K562 (cell line): ENCODE measurements around the gene GOLGA5. TPM values are rescaled to one million over a fixed set of nuclear protein-coding genes. Genes with fewer than 3 reads are reported as not detected.

Source experiments
- ATAC-seq: fragments of 200-7000 bp; cut with Tn5 transposase; 3 replicates; pipeline ENCODE4 v1.9.1; 2020; ENCODE audit warnings: moderate library complexity
- BruUV-seq: library from RNA; stranded (reverse); fragments of 400-500 nt; replicated peaks from 2 replicates; lab custom pipeline; 2021; lab: Mats Ljungman, UMichigan
- CTCF ChIA-PET: fragments of 300-600 bp; formaldehyde crosslinking; extraction: SDS; loops from one replicate; lab custom pipeline; 2021; ENCODE audit warnings: low intra/inter-chr PET ratio; lab: Yijun Ruan, JAX
- POLR2A ChIA-PET: fragments of 300-600, 350-650 bp; sonication (Branson Sonifier 250); formaldehyde crosslinking; extraction: SDS; loops from one replicate; lab custom pipeline; 2021; ENCODE audit warnings: antibody characterized with exemption, inconsistent platforms; lab: Yijun Ruan, JAX
- DNase-seq, 4 experiments: peaks; one replicate each; pipeline versions ENCODE4 v3.0.0 to v3.0.0-alpha.2; 2011 to 2018; ENCODE audit warnings: low spot score in 3 of 4, mixed read lengths in 3 of 4; ENCODE audit errors: extremely low read depth in 1 of 4
- FAIRE-seq: peaks from 2 replicates; lab custom pipeline; 2011; peaks lifted over from hg19 to GRCh38; lab: Jason Lieb, UNC
- H2AFZ ChIP-seq: 2 replicates; pipeline ENCODE4 v1.6.0; 2011; ENCODE audit warnings: low read depth, low read length, control low read depth, inconsistent platforms
- H3K27ac ChIP-seq: fragments of 200-600 bp; 3 replicates; pipeline ENCODE4 v1.8.0; 2011; ENCODE audit warnings: low read depth, mild to moderate bottlenecking, control low read depth, inconsistent platforms, low read length, moderate library complexity, mixed read lengths; ENCODE audit errors: extremely low read depth
- H3K27me3 ChIP-seq, 2 experiments: fragments of 300-600 bp in 1 of 2; 2 replicates in 1 of 2; 3 replicates in 1 of 2; pipeline versions ENCODE4 v1.6.0 to v1.8.0; 2011; ENCODE audit warnings: inconsistent platforms in 2 of 2, low read length in 2 of 2, mild to moderate bottlenecking in 1 of 2, mixed read lengths in 1 of 2, moderate library complexity in 1 of 2; ENCODE audit not compliant: control insufficient read depth in 2 of 2, insufficient read depth in 2 of 2
- H3K36me3 ChIP-seq: fragments of 300-600 bp; 3 replicates; pipeline ENCODE4 v1.8.0; 2011; ENCODE audit warnings: mild to moderate bottlenecking, low read length, inconsistent platforms; ENCODE audit not compliant: control insufficient read depth, insufficient read depth
- H3K4me1 ChIP-seq, 2 experiments: fragments of 200-600 bp in 1 of 2; replicated peaks in 1 of 2; 2 replicates in 1 of 2; 3 replicates in 1 of 2; pipeline versions ENCODE4 v1.5.1 to v1.8.0; 2011; ENCODE audit warnings: inconsistent platforms in 2 of 2, low read length in 2 of 2, mild to moderate bottlenecking in 1 of 2, mixed read lengths in 1 of 2, moderate library complexity in 1 of 2; ENCODE audit not compliant: control insufficient read depth in 2 of 2, insufficient read depth in 2 of 2
- H3K4me2 ChIP-seq: 2 replicates; pipeline ENCODE4 v1.6.1; 2011; ENCODE audit warnings: low read length, control low read depth, inconsistent platforms, mixed read lengths; ENCODE audit not compliant: insufficient read depth
- H3K4me3 ChIP-seq: fragments of 200-600 bp; sonication (generic), shearing (Covaris generic); 2 replicates; pipeline ENCODE4 v1.5.1; 2016; ENCODE audit warnings: control low read depth, inconsistent platforms
- H3K79me2 ChIP-seq: fragments of 200-600 bp; 3 replicates; pipeline ENCODE4 v1.8.0; 2011; ENCODE audit warnings: low read length, inconsistent platforms; ENCODE audit not compliant: control insufficient read depth, insufficient read depth
- H3K9ac ChIP-seq, 2 experiments: 2 replicates each; pipeline versions ENCODE4 v1.6.0 to v1.6.1; 2011; ENCODE audit warnings: low read depth in 2 of 2, low read length in 2 of 2, control low read depth in 1 of 2, inconsistent platforms in 1 of 2, mild to moderate bottlenecking in 1 of 2, mixed read lengths in 1 of 2; ENCODE audit not compliant: insufficient read depth in 1 of 2
- H3K9me1 ChIP-seq: one replicate; pipeline ENCODE4 v1.6.0; 2011; ENCODE audit warnings: inconsistent platforms, mild to moderate bottlenecking, low read length, moderate library complexity; ENCODE audit not compliant: control insufficient read depth, insufficient read depth
- H3K9me3 ChIP-seq: replicated peaks from 2 replicates; pipeline ENCODE4 v1.5.1; 2011; ENCODE audit warnings: low read depth, low read length, inconsistent platforms; ENCODE audit not compliant: control insufficient read depth, insufficient read depth
- H4K20me1 ChIP-seq: replicated peaks from 2 replicates; pipeline ENCODE4 v1.6.1; 2011; ENCODE audit warnings: low read length, inconsistent platforms, mixed read lengths; ENCODE audit not compliant: control insufficient read depth, insufficient read depth
- ADNP ChIP-seq: fragments of 200-800 bp; sonication (Bioruptor generic); IDR thresholded peaks from 2 replicates; pipeline ENCODE4 v1.6.1; 2016; ENCODE audit warnings: missing genetic modification characterization, missing compliant biosample characterization
- CBX5 ChIP-seq: IDR thresholded peaks from 2 replicates; pipeline ENCODE4 v1.6.1; 2014; ENCODE audit warnings: low read depth, borderline replicate concordance
- DNMT1 ChIP-seq: fragments of 450-650 bp; IDR thresholded peaks from 2 replicates; pipeline ENCODE4 v1.6.1; 2016; ENCODE audit warnings: antibody characterized with exemption, mild to moderate bottlenecking
- EP300 ChIP-seq: IDR thresholded peaks from 2 replicates; pipeline ENCODE4 v1.6.1; 2012; ENCODE audit warnings: low read length, improper control_type of control experiment
- GTF2A2 ChIP-seq: IDR thresholded peaks from 2 replicates; pipeline ENCODE4 v1.6.1; 2016; ENCODE audit warnings: mild to moderate bottlenecking, missing genetic modification characterization, missing compliant biosample characterization
- HCFC1 ChIP-seq: IDR thresholded peaks from 2 replicates; pipeline ENCODE4 v1.6.1; 2012; ENCODE audit warnings: low read depth, low read length, improper control_type of control experiment
- IRF2 ChIP-seq: sonication (generic); formaldehyde crosslinking; IDR thresholded peaks from 2 replicates; pipeline ENCODE4 v1.8.1; 2022; ENCODE audit warnings: mild to moderate bottlenecking, missing genetic modification reagents
- NCOA1 ChIP-seq: fragments of 450-650 bp; IDR thresholded peaks from 2 replicates; pipeline ENCODE4 v1.6.1; 2016; ENCODE audit warnings: low read depth
- PRMT5 ChIP-seq: sonication (generic); formaldehyde crosslinking; IDR thresholded peaks from 2 replicates; pipeline ENCODE4 v1.5.0; 2020; ENCODE audit warnings: missing genetic modification reagents
- RBFOX2 ChIP-seq: fragments of 200-400 bp; formaldehyde crosslinking; IDR thresholded peaks from 2 replicates; pipeline ENCODE4 v1.6.1; 2017; ENCODE audit warnings: low read depth, mild to moderate bottlenecking, low read length, moderate library complexity
- SMARCC2 ChIP-seq: fragments of 450-650 bp; IDR thresholded peaks from 2 replicates; pipeline ENCODE4 v1.6.1; 2017; ENCODE audit warnings: antibody characterized with exemption, moderate library complexity, mild to moderate bottlenecking, low read depth
- SOX6 ChIP-seq: fragments of 450-650 bp; IDR thresholded peaks from 2 replicates; pipeline ENCODE4 v1.6.1; 2014; ENCODE audit warnings: mild to moderate bottlenecking
- SUPT5H ChIP-seq: fragments of 450-650 bp; IDR thresholded peaks from 2 replicates; pipeline ENCODE4 v1.6.1; 2016
- ZFP36 ChIP-seq: fragments of 150-350 bp; IDR thresholded peaks from 2 replicates; pipeline ENCODE4 v1.6.1; 2018; ENCODE audit warnings: low read length, low read depth; ENCODE audit not compliant: partially characterized antibody
- ZKSCAN3 ChIP-seq: fragments of 250-450 bp; sonication (Bioruptor Pico); IDR thresholded peaks from 2 replicates; pipeline ENCODE4 v1.4.0; 2020
- ZNF143 ChIP-seq: sonication (generic); formaldehyde crosslinking; IDR thresholded peaks from 2 replicates; pipeline ENCODE4 v1.9.0; 2022; ENCODE audit warnings: mild to moderate bottlenecking, missing genetic modification reagents
- ZNF165 ChIP-seq: fragments of 250-450 bp; sonication (Bioruptor Pico); IDR thresholded peaks from 2 replicates; pipeline ENCODE4 v1.4.0; 2020; ENCODE audit warnings: borderline replicate concordance
- ZNF217 ChIP-seq: sonication (generic); formaldehyde crosslinking; IDR thresholded peaks from 2 replicates; pipeline ENCODE4 v1.8.0; 2022; ENCODE audit warnings: mild to moderate bottlenecking, missing genetic modification reagents
- ZNF668 ChIP-seq: fragments of 250-450 bp; sonication (Bioruptor Pico); IDR thresholded peaks from 2 replicates; pipeline ENCODE4 v1.8.0; 2022; ENCODE audit warnings: mild to moderate bottlenecking, inconsistent platforms
- WGBS: fragments of 100-300 bp; shearing (Covaris generic); methylation state at CpG from one replicate; pipeline ENCODE4 v1.1.6; 2016; ENCODE audit warnings: low coverage, mixed read lengths; ENCODE audit not compliant: insufficient coverage; ENCODE audit errors: missing lambda C conversion rate; 5-methylcytosine and 5-hydroxymethylcytosine counted together
- in situ Hi-C: fragments of 300-500 bp; cut with MboI; formaldehyde crosslinking; loops from 4 replicates; pipeline ENCODE4 v1.15.0; 2018; ENCODE audit warnings: inconsistent platforms, mixed read lengths
- intact Hi-C: fragments of 100-400 bp; cut with micrococcal nuclease; formaldehyde crosslinking; loops from 2 replicates; pipeline ENCODE4 v1.14.2; 2022
- polyA plus RNA-seq, 8 experiments: library from polyadenylated mRNA; depleted of rRNA in 4 of 8; stranded (reverse) in 5 of 8; unstranded in 3 of 8; fragments of >200 nt; fragmentation: Nextera tagmentation in 2 of 8; fragmentation: Illumina TruSeq in 1 of 8; extraction: Ambion mirVana in 2 of 8; extraction: Trizol in 1 of 8; gene quantifications; 2 replicates each; pipeline versions ENCODE4 v1.2.1 to v1.2.3, GENCODE V29; 2011 to 2014; ENCODE audit warnings: inconsistent platforms in 1 of 8, missing spikeins in 1 of 8
- total RNA-seq, 7 experiments: library from RNA; depleted of rRNA in 6 of 7; stranded (reverse); fragments of >200 nt in 6 of 7; fragmentation: Illumina TruSeq in 2 of 7; extraction: Trizol in 2 of 7; gene quantifications; 2 replicates each; pipeline versions ENCODE4 v1.2.1 to v1.2.3, GENCODE V29; 2011 to 2021; ENCODE audit warnings: low replicate concordance in 1 of 7
- TF ChIP-seq, protein P1 (sequence below): fragments of 250-450 bp; sonication (Bioruptor Pico); IDR thresholded peaks from 2 replicates; pipeline ENCODE4 v1.6.1; 2021; ENCODE audit warnings: mild to moderate bottlenecking

GOLGA5 gene
- total and polyA plus RNA-seq, 9 of the 15 experiments (the other 6 are each of a cell fraction or from before 2014, with no cell fraction given) = 5.7 to 19.6 (median 12.7) TPM

DNA sequence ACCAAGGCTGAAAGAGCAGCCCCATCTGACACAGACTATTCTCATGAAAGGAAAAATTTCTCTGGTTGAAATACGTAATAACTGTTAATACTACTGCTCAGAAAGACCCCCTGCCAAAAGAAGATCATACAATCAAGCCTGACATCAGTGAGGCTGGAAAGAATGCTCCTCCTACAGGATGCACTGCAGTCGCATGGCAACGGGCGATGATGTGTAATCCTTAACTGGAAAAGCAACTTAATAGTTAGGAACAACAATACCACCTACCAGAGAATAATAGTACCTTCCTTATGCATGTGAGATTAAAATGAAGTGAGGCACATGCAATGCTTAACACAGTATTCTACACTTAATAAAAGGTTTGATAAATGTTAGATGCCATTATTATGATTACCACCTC lies 1.2 kb upstream of the GOLGA5 start:
- intact Hi-C loops = no loop called here
- no peak overlapping the region for H3K4me3 ChIP-seq
- peak overlapping the region; percentile 95 for H2AFZ ChIP-seq
- ATAC-seq = no peak
- no peak overlapping the region for H3K9ac ChIP-seq
- POLR2A ChIA-PET = no interaction called here
- H3K9me3 ChIP-seq = peaks cover 13% of the 10 kb centered on the region
- H3K27me3 ChIP-seq = no peaks in the 10 kb centered on the region
- FAIRE-seq = no peak
- DNase-seq = no peak
- peaks cover 7 to 8% of the 10 kb centered on the region in 2 experiments; a peak in 4 of 5 replicates for H3K4me1 ChIP-seq
- no peak for TF ChIP-seq PRMT5 (CRISPR knock-in tag)
- no peak for TF ChIP-seq DNMT1
- no peak for TF ChIP-seq SOX6
- TF ChIP-seq GTF2A2 (tag) = no peak
- no peak for TF ChIP-seq CBX5
- TF ChIP-seq ZFP36 = no peak
- TF ChIP-seq EP300 = no peak
- TF ChIP-seq, all 486 proteins: peak for 0
- no peaks in the 10 kb centered on the region for H3K9me1 ChIP-seq
- no peaks in the 10 kb centered on the region for H4K20me1 ChIP-seq
- peaks cover 8% of the 10 kb centered on the region; the same call in 2 of the 3 replicates for H3K36me3 ChIP-seq
- no TSS peak for BruUV-seq
- WGBS = 69% methylated on average over 4 of the region's 4 CpGs
- in situ Hi-C loops = no loop called here
- H3K79me2 ChIP-seq = peaks cover 25% of the 10 kb centered on the region
- H3K4me2 ChIP-seq = no peak overlapping the region
- H3K27ac ChIP-seq = no peak overlapping the region
- CTCF ChIA-PET = no interaction called here

DNA sequence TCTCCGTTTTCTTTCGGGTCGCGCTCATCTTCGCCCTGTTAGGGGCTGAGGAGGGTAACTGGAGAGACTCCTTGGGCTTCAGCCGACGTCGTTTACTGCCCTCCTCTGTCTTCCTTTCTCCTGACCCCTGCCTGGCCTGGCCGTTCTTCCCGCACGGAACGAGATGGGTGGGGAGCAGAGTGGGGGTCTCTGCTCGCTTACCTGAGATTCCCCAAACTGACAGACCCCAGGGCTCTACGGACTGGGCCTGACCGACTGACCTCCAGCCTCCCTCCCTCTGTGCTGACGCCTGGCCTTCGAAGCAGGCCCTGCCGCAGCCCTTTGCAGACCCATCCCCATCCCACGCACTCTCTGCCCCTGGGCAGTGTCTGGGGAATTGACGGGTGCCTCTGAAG lies 439 bp downstream of the GOLGA5 start:
- POLR2A ChIA-PET = no interaction called here
- Histone ChIP-seq H2AFZ (peak overlapping the region; percentile 68), H3K4me1 (peaks cover 7 to 8% of the 10 kb centered on the region in 2 experiments; a peak in 4 of 5 replicates), H3K27me3 (no peaks in the 10 kb centered on the region), H3K4me2 (peak overlapping the region; percentile 95), H3K27ac (peak overlapping the region; percentile 97), H3K4me3 (peak overlapping the region; percentile 74), H3K9me1 (no peaks in the 10 kb centered on the region), H3K36me3 (peaks cover 15% of the 10 kb centered on the region; the same call in 2 of the 3 replicates), H4K20me1 (no peaks in the 10 kb centered on the region), H3K9ac (peak overlapping the region; percentile 98 to 99), H3K9me3 (peaks cover 8% of the 10 kb centered on the region), H3K79me2 (peaks cover 28% of the 10 kb centered on the region)
- WGBS = 0% methylated on average over 9 of the region's 20 CpGs
- intact Hi-C loops (no loop called here), in situ Hi-C loops (no loop called here)
- BruUV-seq = no TSS peak
- FAIRE-seq = no peak
- peak; percentile 4 to 12 (median 10) for DNase-seq
- CTCF ChIA-PET = no interaction called here
- peak; percentile 59 for ATAC-seq
- TF ChIP-seq ZNF165 (CRISPR knock-in tag) (no peak), SUPT5H (0 out of 2 replicates have a peak, but pooled peaks have one; percentile 9), ZNF143 (CRISPR knock-in tag) (no peak), ZNF668 (no peak), ZNF217 (CRISPR knock-in tag) (no peak), IRF2 (no peak), NCOA1 (0 out of 2 replicates have a peak, but pooled peaks have one; percentile 7), ADNP (tag) (no peak), HCFC1 (no peak), ZKSCAN3 (no peak), RBFOX2 (peak; percentile 51), SMARCC2 (no peak)
- TF ChIP-seq, protein P1, sequence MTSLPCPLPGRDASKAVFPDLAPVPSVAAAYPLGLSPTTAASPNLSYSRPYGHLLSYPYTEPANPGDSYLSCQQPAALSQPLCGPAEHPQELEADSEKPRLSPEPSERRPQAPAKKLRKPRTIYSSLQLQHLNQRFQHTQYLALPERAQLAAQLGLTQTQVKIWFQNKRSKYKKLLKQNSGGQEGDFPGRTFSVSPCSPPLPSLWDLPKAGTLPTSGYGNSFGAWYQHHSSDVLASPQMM = no peak
